Posterior cingulate gyrus (tissue), 11 donors: ENCODE results near the gene POU2F1.

Source experiments
- DNase-seq, 10 donors: peaks; one replicate each; pipeline versions ENCODE4 v3.0.0 to v3.0.0-alpha.2; 2020 to 2021; ENCODE audit warnings: mixed read lengths in 3 of 10
- intact Hi-C: fragments of 100-400 bp; cut with DNase I; formaldehyde crosslinking; loops from one replicate; pipeline ENCODE4 v1.15.1; 2023

The POU2F1 gene

GRCh38 chr1:167454894-167455785, 234.5 kb downstream of the POU2F1 start:
- intact Hi-C loops = no loop called here
- DNase-seq = peak; percentile 34 to 92 (median 52)

- intact Hi-C loops = no loop called here
Observed at GRCh38 chr1:167455786-167456446, 235.2 kb downstream of the POU2F1 start.

GRCh38 chr1:167456524-167456923, 235.8 kb downstream of the POU2F1 start:
- DNase-seq = peak in 1 of 10 donors; percentile 43
- intact Hi-C loops = no loop called here

More at GRCh38 chr1:167455786-167456446, 235.2 kb downstream of the POU2F1 start:
- peak in 3 of 10 donors; percentile 19 to 88 (median 23) for DNase-seq

GRCh38 chr1:167456926-167457325, 236.2 kb downstream of the POU2F1 start:
- DNase-seq = peak in 1 of 10 donors; percentile 49
- intact Hi-C loops = no loop called here

GRCh38 chr1:167457936-167458584, 237.4 kb downstream of the POU2F1 start:
- DNase-seq = no peak
- intact Hi-C loops = no loop called here

- intact Hi-C loops = no loop called here
- peak in 8 of 10 donors; percentile 34 to 95 (median 62) for DNase-seq
Observed at GRCh38 chr1:167460836-167461235, 240.2 kb downstream of the POU2F1 start.

GRCh38 chr1:167462341-167462740, 241.7 kb downstream of the POU2F1 start:
- DNase-seq = no peak
- intact Hi-C loops = no loop called here

- no peak for DNase-seq
- intact Hi-C loops = no loop called here
Observed at GRCh38 chr1:167463080-167463479, 242.4 kb downstream of the POU2F1 start.

GRCh38 chr1:167463875-167464575, 243.3 kb downstream of the POU2F1 start:
- intact Hi-C loops = no loop called here
- DNase-seq = no peak

- DNase-seq = no peak
- intact Hi-C loops = no loop called here
Observed at GRCh38 chr1:167465018-167465417, 244.3 kb downstream of the POU2F1 start.

- intact Hi-C loops = no loop called here
- DNase-seq = no peak
Observed at GRCh38 chr1:167465743-167466142, 245.1 kb downstream of the POU2F1 start.

GRCh38 chr1:167467126-167467710, 246.5 kb downstream of the POU2F1 start:
- DNase-seq = no peak
- intact Hi-C loops = no loop called here

- intact Hi-C loops = no loop called here
- DNase-seq = no peak
Observed at GRCh38 chr1:167467752-167468151, 247.1 kb downstream of the POU2F1 start.

GRCh38 chr1:167469280-167469965, 248.7 kb downstream of the POU2F1 start:
- DNase-seq = no peak

GRCh38 chr1:167471568-167471967, 250.9 kb downstream of the POU2F1 start:
- intact Hi-C loops = no loop called here

More at GRCh38 chr1:167469280-167469965, 248.7 kb downstream of the POU2F1 start:
- intact Hi-C loops = no loop called here

GRCh38 chr1:167472752-167473521, 252.3 kb downstream of the POU2F1 start:
- intact Hi-C loops = no loop called here
- no peak for DNase-seq

More at GRCh38 chr1:167471568-167471967, 250.9 kb downstream of the POU2F1 start:
- DNase-seq = no peak

GRCh38 chr1:167473761-167474160, 253.1 kb downstream of the POU2F1 start:
- DNase-seq = no peak
- intact Hi-C loops = no loop called here

- no peak for DNase-seq
- intact Hi-C loops = no loop called here
Observed at GRCh38 chr1:167474191-167474641, 253.5 kb downstream of the POU2F1 start.

GRCh38 chr1:167476061-167476460, 255.4 kb downstream of the POU2F1 start:
- intact Hi-C loops = no loop called here

More at GRCh38 chr1:167476061-167476460, 255.4 kb downstream of the POU2F1 start:
- DNase-seq = no peak
